Neural crest cell (in vitro differentiated cells): ENCODE data around the gene CELSR2. TPM values are rescaled to one million over a fixed set of nuclear protein-coding genes. Genes with fewer than 3 reads are reported as not detected.

Experiments
- DNase-seq: peaks from one replicate; pipeline ENCODE4 v3.0.0; 2021; ENCODE audit warnings: low read depth, mixed read lengths, low spot score
- H3K27ac Mint-ChIP-seq: one replicate; pipeline ENCODE4 v1.8.0; 2021; ENCODE audit warnings: mild to moderate bottlenecking, mixed read lengths; ENCODE audit not compliant: unreplicated experiment
- H3K27me3 Mint-ChIP-seq: 2 replicates; pipeline ENCODE4 v1.8.0; 2021; ENCODE audit warnings: low read depth, mild to moderate bottlenecking, mixed read lengths
- H3K36me3 Mint-ChIP-seq: 2 replicates; pipeline ENCODE4 v1.8.0; 2021; ENCODE audit warnings: low read depth, mild to moderate bottlenecking, mixed read lengths
- H3K4me1 Mint-ChIP-seq: 2 replicates; pipeline ENCODE4 v1.8.0; 2021; ENCODE audit warnings: mixed read lengths
- H3K4me3 Mint-ChIP-seq: one replicate; pipeline ENCODE4 v1.8.0; 2021; ENCODE audit warnings: mild to moderate bottlenecking, mixed read lengths
- H3K9me3 Mint-ChIP-seq: 2 replicates; pipeline ENCODE4 v1.8.0; 2021; ENCODE audit warnings: mixed read lengths
- CTCF ChIP-seq: fragments of 200-600 bp; sonication (generic); conservative IDR thresholded peaks from 2 replicates; pipeline ENCODE4 v1.5.0; 2021; ENCODE audit warnings: antibody characterized with exemption, mild to moderate bottlenecking
- total RNA-seq: library from RNA; stranded (reverse); gene quantifications from 2 replicates; pipeline ENCODE4 v1.2.1, GENCODE V29; 2021

CELSR2 gene
- total RNA-seq, 1 donor from 2014 or later = 97.1 TPM

GRCh38 chr1:109243860-109244552, 5.3 kb upstream of the CELSR2 start:
- Mint-ChIP-seq H3K36me3 (no peaks in the 10 kb centered on the region), H3K27ac (no peak overlapping the region), H3K27me3 (no peaks in the 10 kb centered on the region), H3K4me3 (peak overlapping the region; percentile 2), H3K9me3 (no peaks in the 10 kb centered on the region), H3K4me1 (peaks cover 39% of the 10 kb centered on the region)
- TF ChIP-seq CTCF = no peak
- DNase-seq = no peak

- Mint-ChIP-seq H3K36me3 (peaks cover under 1% of the 10 kb centered on the region), H3K4me1 (peaks cover 39% of the 10 kb centered on the region), H3K4me3 (no peak overlapping the region), H3K27ac (no peak overlapping the region), H3K9me3 (no peaks in the 10 kb centered on the region), H3K27me3 (no peaks in the 10 kb centered on the region)
- no peak for TF ChIP-seq CTCF
- no peak for DNase-seq
These were observed 3.2 kb upstream of the CELSR2 start for GRCh38 chr1:109246141-109246551.

DNA sequence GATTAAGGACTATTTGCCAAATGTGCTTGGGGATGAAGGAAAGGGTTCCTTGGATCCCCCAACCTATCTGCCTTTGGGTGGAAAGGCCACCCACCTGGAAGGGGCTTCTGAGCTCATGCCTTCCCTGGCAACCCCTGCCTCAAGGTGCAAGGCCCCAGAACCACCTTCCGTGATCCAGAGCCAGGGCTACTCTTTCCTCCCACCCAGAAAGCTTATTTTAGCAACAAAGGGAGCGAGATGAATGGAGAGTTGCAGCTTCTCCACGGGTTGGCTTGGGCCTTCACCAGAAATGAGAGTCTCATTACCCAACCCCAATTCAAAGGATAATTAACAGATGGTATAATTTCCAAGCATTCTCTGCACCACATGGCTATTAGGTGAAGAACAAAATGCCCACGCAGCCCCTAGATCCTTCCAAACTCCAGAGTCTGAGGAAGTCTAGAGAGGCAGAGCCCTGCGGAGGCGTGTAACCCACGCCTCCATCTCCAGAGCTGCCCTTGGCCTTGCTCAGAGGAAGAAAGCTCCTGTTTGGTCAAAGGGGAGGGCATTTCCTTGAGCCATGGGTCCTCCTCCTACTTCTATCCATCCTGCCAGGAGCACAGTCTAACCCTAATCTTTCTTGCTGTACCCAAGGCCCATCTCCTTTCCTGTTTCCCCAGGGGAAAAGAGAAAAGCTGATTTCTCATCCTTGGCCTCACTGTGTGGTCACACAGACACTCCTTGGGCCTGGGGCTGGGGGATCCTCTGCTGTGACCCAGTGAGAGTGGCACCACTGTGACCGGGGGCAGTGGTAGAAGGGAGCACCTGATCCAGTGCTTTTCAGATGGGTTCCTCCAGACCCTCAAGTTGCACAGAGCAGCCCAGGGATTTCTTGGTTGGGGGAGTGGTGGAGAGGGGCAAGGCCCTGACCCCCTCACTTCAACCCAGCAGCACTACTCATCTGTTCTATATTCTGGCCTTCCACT, 1.7 kb upstream of the CELSR2 start:
- no peaks in the 10 kb centered on the region for H3K9me3 Mint-ChIP-seq
- H3K27me3 Mint-ChIP-seq = no peaks in the 10 kb centered on the region
- H3K36me3 Mint-ChIP-seq = peaks cover 16% of the 10 kb centered on the region
- peak overlapping the region; percentile 38 for H3K4me3 Mint-ChIP-seq
- no peak overlapping the region for H3K27ac Mint-ChIP-seq
- H3K4me1 Mint-ChIP-seq = peaks cover 39% of the 10 kb centered on the region
- no peak for TF ChIP-seq CTCF
- DNase-seq = no peak

DNA sequence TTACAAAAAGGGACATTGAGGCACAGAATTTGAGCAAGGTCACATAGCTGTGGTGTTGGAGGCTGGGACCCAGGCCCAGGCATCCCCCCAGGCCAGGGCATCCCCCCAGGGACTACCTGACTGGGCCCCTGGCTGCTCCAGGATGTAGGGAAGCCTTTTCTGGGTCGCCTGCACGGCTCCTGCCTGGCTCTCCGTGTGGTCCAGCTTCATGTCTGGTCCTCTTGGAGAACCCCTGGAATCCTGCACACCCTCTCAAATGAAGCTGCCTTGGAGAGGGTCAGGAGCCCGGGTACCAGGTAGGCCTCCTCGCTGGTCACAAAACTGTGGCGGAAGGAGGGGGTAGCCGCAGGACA, 919 bp upstream of the CELSR2 start:
- DNase-seq = no peak
- no peaks in the 10 kb centered on the region for H3K9me3 Mint-ChIP-seq
- H3K4me1 Mint-ChIP-seq = peaks cover 39% of the 10 kb centered on the region
- H3K4me3 Mint-ChIP-seq = peak overlapping the region; percentile 81
- H3K36me3 Mint-ChIP-seq = peaks cover 16% of the 10 kb centered on the region
- no peak for TF ChIP-seq CTCF
- no peaks in the 10 kb centered on the region for H3K27me3 Mint-ChIP-seq
- H3K27ac Mint-ChIP-seq = no peak overlapping the region

- Mint-ChIP-seq H3K27ac (no peak overlapping the region), H3K36me3 (peaks cover 16% of the 10 kb centered on the region), H3K9me3 (no peaks in the 10 kb centered on the region), H3K4me3 (peak overlapping the region; percentile 74), H3K4me1 (peaks cover 50% of the 10 kb centered on the region), H3K27me3 (no peaks in the 10 kb centered on the region)
- no peak for TF ChIP-seq CTCF
- no peak for DNase-seq
These were observed 489 bp downstream of the CELSR2 start for GRCh38 chr1:109249654-109250401.
